Nephron (organoid): ENCODE measurements around the gene AS3MT.

ENCODE experiments used
- H3K27ac Mint-ChIP-seq, 3 experiments: 2 replicates each; pipeline ENCODE4 v1.8.0; 2020; ENCODE audit warnings: mixed read lengths in 3 of 3, mild to moderate bottlenecking in 2 of 3, moderate library complexity in 1 of 3
- H3K27me3 Mint-ChIP-seq: 2 replicates; pipeline ENCODE4 v1.8.0; 2021; ENCODE audit warnings: low read depth, mild to moderate bottlenecking, moderate library complexity, mixed read lengths
- H3K36me3 Mint-ChIP-seq: 2 replicates; pipeline ENCODE4 v1.8.0; 2020; ENCODE audit warnings: low read depth, mixed read lengths
- H3K4me1 Mint-ChIP-seq: 2 replicates; pipeline ENCODE4 v1.8.0; 2020; ENCODE audit warnings: mixed read lengths
- H3K4me3 Mint-ChIP-seq, 3 experiments: 2 replicates each; pipeline ENCODE4 v1.8.0; 2020; ENCODE audit warnings: mild to moderate bottlenecking in 3 of 3, mixed read lengths in 3 of 3, moderate library complexity in 2 of 3
- H3K9me3 Mint-ChIP-seq: 2 replicates; pipeline ENCODE4 v1.8.0; 2020; ENCODE audit warnings: mixed read lengths
- TF ChIP-seq, protein P1 (sequence below), 3 experiments: fragments of 200-600 bp; sonication (generic); IDR thresholded peaks; one replicate each; pipeline ENCODE4 v1.5.0; 2021; ENCODE audit warnings: antibody characterized with exemption in 3 of 3; ENCODE audit not compliant: unreplicated experiment in 3 of 3

The AS3MT gene

DNA sequence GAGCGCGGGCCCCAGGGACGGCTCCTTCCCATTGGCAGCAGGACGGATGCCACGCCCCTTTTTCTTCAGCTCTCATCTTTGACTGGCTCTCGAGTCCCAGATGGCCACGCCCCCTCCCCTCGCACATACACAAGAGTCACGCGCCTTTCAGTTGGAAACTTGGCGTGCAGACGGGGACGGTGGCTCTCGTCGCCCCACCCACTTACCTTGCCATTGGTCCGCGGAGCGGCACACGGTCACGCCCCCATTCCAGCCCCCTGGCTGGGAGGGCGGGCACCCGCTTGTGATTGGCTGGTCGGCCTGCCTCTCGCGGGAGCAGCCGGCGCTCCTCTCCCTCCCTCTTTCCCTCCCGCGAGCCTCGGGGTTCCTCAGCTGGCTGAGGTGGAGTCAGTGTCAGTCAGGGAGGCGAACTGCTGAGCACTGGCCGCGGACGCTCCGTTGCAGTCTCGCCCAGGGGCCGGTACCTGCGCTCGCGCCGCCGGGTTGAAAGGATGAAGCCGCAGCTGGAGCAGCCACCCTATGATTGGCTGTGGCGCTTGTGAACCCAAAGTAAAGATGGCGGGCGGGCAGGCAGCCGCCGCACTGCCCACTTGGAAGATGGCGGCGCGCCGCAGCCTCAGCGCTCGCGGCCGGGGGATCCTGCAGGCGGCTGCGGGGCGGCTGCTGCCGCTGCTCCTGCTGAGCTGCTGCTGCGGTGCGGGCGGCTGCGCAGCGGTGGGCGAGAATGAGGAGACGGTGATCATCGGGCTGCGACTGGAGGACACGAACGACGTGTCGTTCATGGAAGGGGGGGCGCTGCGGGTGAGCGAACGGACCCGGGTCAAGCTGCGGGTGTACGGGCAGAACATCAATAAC lies 48.9 kb downstream of the AS3MT start, which contains the start of gene CNNM2:
CNNM2 (plus strand) TSS at position 333 of the 855 bp plus-strand sequence; CDS start at position 520, 187 bp downstream.
- TF ChIP-seq, protein P1, sequence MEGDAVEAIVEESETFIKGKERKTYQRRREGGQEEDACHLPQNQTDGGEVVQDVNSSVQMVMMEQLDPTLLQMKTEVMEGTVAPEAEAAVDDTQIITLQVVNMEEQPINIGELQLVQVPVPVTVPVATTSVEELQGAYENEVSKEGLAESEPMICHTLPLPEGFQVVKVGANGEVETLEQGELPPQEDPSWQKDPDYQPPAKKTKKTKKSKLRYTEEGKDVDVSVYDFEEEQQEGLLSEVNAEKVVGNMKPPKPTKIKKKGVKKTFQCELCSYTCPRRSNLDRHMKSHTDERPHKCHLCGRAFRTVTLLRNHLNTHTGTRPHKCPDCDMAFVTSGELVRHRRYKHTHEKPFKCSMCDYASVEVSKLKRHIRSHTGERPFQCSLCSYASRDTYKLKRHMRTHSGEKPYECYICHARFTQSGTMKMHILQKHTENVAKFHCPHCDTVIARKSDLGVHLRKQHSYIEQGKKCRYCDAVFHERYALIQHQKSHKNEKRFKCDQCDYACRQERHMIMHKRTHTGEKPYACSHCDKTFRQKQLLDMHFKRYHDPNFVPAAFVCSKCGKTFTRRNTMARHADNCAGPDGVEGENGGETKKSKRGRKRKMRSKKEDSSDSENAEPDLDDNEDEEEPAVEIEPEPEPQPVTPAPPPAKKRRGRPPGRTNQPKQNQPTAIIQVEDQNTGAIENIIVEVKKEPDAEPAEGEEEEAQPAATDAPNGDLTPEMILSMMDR (IDR thresholded peaks at IDR 0.05; ENCODE audit: unreplicated experiment in 3 of 3) = peak in 1 of 3 experiments; percentile 25
- Mint-ChIP-seq H3K9me3 (no peaks in the 10 kb centered on the region), H3K36me3 (no peaks in the 10 kb centered on the region), H3K4me1 (peaks cover 43% of the 10 kb centered on the region), H3K4me3 (peak within 1 kb of the TSS; percentile 94 to 95 (median 95)), H3K27ac (peak within 1 kb of the TSS in 2 of 3 experiments; percentile 76 to 79), H3K27me3 (peaks cover 19% of the 10 kb centered on the region)

DNA sequence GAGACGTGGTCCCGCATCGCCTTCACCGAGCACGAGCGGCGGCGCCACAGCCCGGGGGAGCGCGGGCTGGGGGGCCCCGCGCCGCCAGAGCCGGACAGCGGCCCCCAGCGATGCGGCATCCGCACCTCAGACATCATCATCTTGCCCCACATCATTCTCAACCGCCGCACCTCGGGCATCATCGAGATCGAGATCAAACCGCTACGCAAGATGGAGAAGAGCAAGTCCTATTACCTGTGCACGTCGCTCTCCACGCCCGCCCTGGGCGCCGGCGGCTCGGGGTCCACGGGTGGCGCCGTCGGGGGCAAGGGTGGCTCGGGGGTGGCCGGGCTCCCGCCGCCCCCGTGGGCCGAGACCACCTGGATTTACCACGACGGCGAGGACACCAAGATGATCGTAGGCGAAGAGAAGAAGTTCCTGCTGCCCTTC lies 49.6 kb downstream of the AS3MT start:
- TF ChIP-seq, protein P1 (IDR thresholded peaks at IDR 0.05; ENCODE audit: unreplicated experiment in 3 of 3) = no peak
- H3K27me3 Mint-ChIP-seq = peaks cover 19% of the 10 kb centered on the region
- H3K27ac Mint-ChIP-seq = no peak overlapping the region
- peak overlapping the region; percentile 94 to 95 (median 95) for H3K4me3 Mint-ChIP-seq
- peaks cover 50% of the 10 kb centered on the region for H3K4me1 Mint-ChIP-seq
- no peaks in the 10 kb centered on the region for H3K36me3 Mint-ChIP-seq
- no peaks in the 10 kb centered on the region for H3K9me3 Mint-ChIP-seq

DNA sequence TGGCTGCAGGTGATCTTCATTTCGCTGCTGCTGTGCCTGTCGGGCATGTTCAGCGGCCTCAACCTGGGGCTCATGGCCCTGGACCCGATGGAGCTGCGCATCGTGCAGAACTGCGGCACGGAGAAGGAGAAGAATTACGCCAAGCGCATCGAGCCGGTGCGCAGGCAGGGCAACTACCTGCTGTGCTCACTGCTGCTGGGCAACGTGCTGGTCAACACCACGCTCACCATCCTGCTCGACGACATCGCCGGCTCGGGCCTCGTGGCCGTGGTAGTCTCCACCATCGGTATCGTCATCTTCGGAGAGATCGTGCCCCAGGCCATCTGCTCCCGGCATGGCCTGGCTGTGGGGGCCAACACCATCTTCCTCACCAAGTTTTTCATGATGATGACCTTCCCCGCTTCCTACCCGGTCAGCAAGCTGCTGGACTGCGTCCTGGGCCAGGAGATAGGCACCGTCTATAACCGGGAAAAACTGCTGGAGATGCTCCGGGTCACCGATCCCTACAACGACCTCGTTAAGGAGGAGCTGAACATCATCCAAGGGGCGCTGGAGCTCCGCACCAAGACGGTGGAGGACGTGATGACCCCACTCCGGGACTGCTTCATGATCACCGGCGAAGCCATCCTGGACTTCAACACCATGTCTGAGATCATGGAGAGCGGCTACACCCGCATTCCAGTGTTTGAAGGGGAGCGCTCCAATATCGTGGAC lies 50.1 kb downstream of the AS3MT start:
- no peaks in the 10 kb centered on the region for H3K9me3 Mint-ChIP-seq
- peaks cover 19% of the 10 kb centered on the region for H3K27me3 Mint-ChIP-seq
- no peaks in the 10 kb centered on the region for H3K36me3 Mint-ChIP-seq
- H3K4me1 Mint-ChIP-seq = peaks cover 54% of the 10 kb centered on the region
- TF ChIP-seq, protein P1 (IDR thresholded peaks at IDR 0.05; ENCODE audit: unreplicated experiment in 3 of 3) = no peak
- peak overlapping the region; percentile 94 to 95 (median 95) for H3K4me3 Mint-ChIP-seq
- no peak overlapping the region for H3K27ac Mint-ChIP-seq

DNA sequence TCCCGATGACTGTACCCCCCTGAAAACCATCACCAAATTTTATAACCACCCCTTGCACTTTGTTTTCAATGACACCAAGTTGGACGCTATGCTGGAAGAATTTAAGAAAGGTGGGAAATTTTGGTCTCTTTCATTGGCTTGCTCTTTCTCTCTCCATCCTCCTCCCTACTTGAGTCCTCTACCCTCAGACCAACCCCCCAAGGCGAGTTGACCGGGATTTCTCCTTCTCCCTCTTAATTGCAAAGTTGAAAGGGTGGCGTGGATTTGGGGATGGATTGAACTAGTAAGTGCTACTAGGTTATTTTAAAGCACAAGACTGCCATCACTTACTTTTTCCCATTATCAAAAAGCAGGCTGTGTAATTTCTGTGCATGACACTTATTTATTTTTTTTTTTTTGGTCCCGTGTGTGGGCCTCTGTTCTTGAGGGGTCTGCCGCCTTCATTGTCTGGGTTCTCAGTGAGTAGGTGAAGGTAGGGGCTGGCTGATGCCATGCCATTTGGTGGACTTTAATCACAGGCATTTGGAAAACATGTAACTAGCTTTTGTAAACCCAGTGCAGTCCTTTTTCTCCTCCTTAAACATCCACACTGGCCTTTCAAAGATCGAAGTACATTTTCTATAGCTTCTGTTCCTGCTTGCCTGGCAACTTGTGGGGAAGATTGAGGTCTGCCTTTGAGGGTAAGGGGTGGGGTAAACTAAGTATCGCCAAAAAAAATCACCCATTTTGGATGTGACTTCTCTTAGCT lies 50.9 kb downstream of the AS3MT start:
- H3K9me3 Mint-ChIP-seq = no peaks in the 10 kb centered on the region
- peak overlapping the region; percentile 94 to 95 (median 95) for H3K4me3 Mint-ChIP-seq
- H3K36me3 Mint-ChIP-seq = no peaks in the 10 kb centered on the region
- H3K27ac Mint-ChIP-seq = peak overlapping the region in 2 of 3 experiments; percentile 34 to 53
- peaks cover 54% of the 10 kb centered on the region for H3K4me1 Mint-ChIP-seq
- H3K27me3 Mint-ChIP-seq = peaks cover 19% of the 10 kb centered on the region
- TF ChIP-seq, protein P1 (IDR thresholded peaks at IDR 0.05; ENCODE audit: unreplicated experiment in 3 of 3) = no peak

DNA sequence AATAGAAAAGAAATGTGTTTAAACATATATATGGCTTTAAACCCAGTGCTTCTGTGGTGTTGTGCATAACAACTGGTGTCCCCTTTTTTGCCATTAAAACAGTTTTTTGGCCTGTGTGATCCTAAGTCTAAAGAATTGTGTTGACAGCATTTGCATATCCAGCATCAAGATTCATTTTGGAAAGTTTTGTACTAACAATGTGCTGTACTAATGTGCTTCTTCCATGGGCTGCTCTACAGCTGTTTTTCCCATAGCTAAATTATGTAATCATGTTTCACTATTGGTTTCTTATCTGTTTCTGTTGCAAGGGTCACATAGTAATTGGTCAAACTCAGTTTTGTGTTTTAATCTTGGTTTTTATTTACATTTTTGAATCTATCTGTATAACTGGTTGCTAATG lies 54.3 kb downstream of the AS3MT start:
- Mint-ChIP-seq H3K36me3 (peaks cover 9% of the 10 kb centered on the region), H3K4me1 (peaks cover 48% of the 10 kb centered on the region), H3K27ac (no peak overlapping the region), H3K27me3 (peaks cover 16% of the 10 kb centered on the region), H3K4me3 (peak overlapping the region in 1 of 3 experiments; percentile 28), H3K9me3 (peaks cover 3% of the 10 kb centered on the region)
- TF ChIP-seq, protein P1 (IDR thresholded peaks at IDR 0.05; ENCODE audit: unreplicated experiment in 3 of 3) = no peak
